Trophoblast cell (in vitro differentiated cells and primary cell): ENCODE results near the gene OR2T4.

ENCODE experiments used
- DNase-seq, 2 donors: peaks; one replicate each; pipeline ENCODE4 v3.0.0-alpha.2; 2016
- H2AFZ ChIP-seq: 2 replicates; pipeline ENCODE4 v1.6.1; 2013; ENCODE audit warnings: low read length, moderate library complexity, mild to moderate bottlenecking; ENCODE audit not compliant: insufficient read depth, poor library complexity
- H2AK5ac ChIP-seq: 2 replicates; pipeline ENCODE4 v1.6.1; 2013; ENCODE audit warnings: mild to moderate bottlenecking, low read length
- H2BK120ac ChIP-seq: 2 replicates; pipeline ENCODE4 v1.6.1; 2013; ENCODE audit warnings: low read length, mild to moderate bottlenecking, moderate library complexity; ENCODE audit not compliant: insufficient read depth, poor library complexity
- H2BK12ac ChIP-seq: 2 replicates; pipeline ENCODE4 v1.6.1; 2013; ENCODE audit warnings: mild to moderate bottlenecking, low read length, moderate library complexity
- H2BK5ac ChIP-seq: 2 replicates; pipeline ENCODE4 v1.6.1; 2013; ENCODE audit warnings: low read length, low read depth, moderate library complexity, mild to moderate bottlenecking; ENCODE audit not compliant: poor library complexity
- H3K14ac ChIP-seq: 2 replicates; pipeline ENCODE4 v1.6.1; 2013; ENCODE audit warnings: mild to moderate bottlenecking, low read length
- H3K18ac ChIP-seq: 2 replicates; pipeline ENCODE4 v1.6.1; 2013; ENCODE audit warnings: mild to moderate bottlenecking, low read length
- H3K23ac ChIP-seq: 2 replicates; pipeline ENCODE4 v1.6.1; 2013; ENCODE audit warnings: low read length
- H3K27ac ChIP-seq: 2 replicates; pipeline ENCODE4 v1.5.1; 2013; ENCODE audit warnings: low read depth, mild to moderate bottlenecking, inconsistent platforms, low read length, moderate library complexity
- H3K27me3 ChIP-seq: 2 replicates; pipeline ENCODE4 v1.6.1; 2013; ENCODE audit warnings: inconsistent platforms, mild to moderate bottlenecking, low read length, moderate library complexity; ENCODE audit not compliant: insufficient read depth
- H3K36me3 ChIP-seq, 2 experiments: 1 replicate in 1 of 2; 2 replicates in 1 of 2; pipeline ENCODE4 v1.6.1; 2013; ENCODE audit warnings: low read length in 2 of 2, mild to moderate bottlenecking in 2 of 2, moderate library complexity in 1 of 2; ENCODE audit not compliant: insufficient read depth in 2 of 2, control insufficient read depth in 1 of 2
- H3K4ac ChIP-seq: 2 replicates; pipeline ENCODE4 v1.6.1; 2013; ENCODE audit warnings: low read depth, mild to moderate bottlenecking, low read length, moderate library complexity
- H3K4me1 ChIP-seq, 2 experiments: 1 replicate in 1 of 2; 2 replicates in 1 of 2; pipeline ENCODE4 v1.6.1; 2013; ENCODE audit warnings: low read length in 2 of 2, mild to moderate bottlenecking in 2 of 2, moderate library complexity in 1 of 2; ENCODE audit not compliant: insufficient read depth in 2 of 2, control insufficient read depth in 1 of 2
- H3K4me2 ChIP-seq: 2 replicates; pipeline ENCODE4 v1.6.1; 2013; ENCODE audit warnings: inconsistent platforms, mild to moderate bottlenecking, low read length, moderate library complexity
- H3K4me3 ChIP-seq: 2 replicates; pipeline ENCODE4 v1.5.1; 2013; ENCODE audit warnings: mild to moderate bottlenecking, low read depth, low read length, inconsistent platforms
- H3K79me1 ChIP-seq: one replicate; pipeline ENCODE4 v1.6.1; 2013; ENCODE audit warnings: low read length
- H3K79me2 ChIP-seq: 2 replicates; pipeline ENCODE4 v1.6.1; 2013; ENCODE audit warnings: low read length, mild to moderate bottlenecking; ENCODE audit not compliant: control insufficient read depth, insufficient read depth, poor library complexity
- H3K9ac ChIP-seq: 2 replicates; pipeline ENCODE4 v1.6.1; 2013; ENCODE audit warnings: mild to moderate bottlenecking, low read length
- H3K9me3 ChIP-seq: 2 replicates; pipeline ENCODE4 v1.6.1; 2013; ENCODE audit warnings: low read depth, mild to moderate bottlenecking, control low read depth, inconsistent platforms, low read length; ENCODE audit not compliant: insufficient read depth
- H4K12ac ChIP-seq: 2 replicates; pipeline ENCODE4 v1.6.1; 2013; ENCODE audit warnings: low read depth, mild to moderate bottlenecking, low read length, moderate library complexity
- H4K8ac ChIP-seq: 2 replicates; pipeline ENCODE4 v1.6.1; 2013; ENCODE audit warnings: low read depth, mild to moderate bottlenecking, low read length, moderate library complexity
- H4K91ac ChIP-seq: one replicate; pipeline ENCODE4 v1.6.1; 2013; ENCODE audit warnings: low read depth, mild to moderate bottlenecking, low read length, moderate library complexity
- WGBS: extraction: QIAGEN DNeasy Blood & Tissue Kit; methylation state at CpG from one replicate; pipeline ENCODE4 v1.1.7; 2013; ENCODE audit warnings: missing lambda C conversion rate; ENCODE audit not compliant: insufficient read length, insufficient coverage; ENCODE audit errors: extremely low coverage; 5-methylcytosine and 5-hydroxymethylcytosine counted together

The OR2T4 gene

GRCh38 chr1:248373761-248374160, 12.3 kb downstream of the OR2T4 start:
- no peak overlapping the region for H4K8ac ChIP-seq
- peaks cover 18% of the 10 kb centered on the region for H3K9me3 ChIP-seq
- H4K12ac ChIP-seq = no peak overlapping the region
- H3K79me1 ChIP-seq = no peaks in the 10 kb centered on the region
- no CpG with 5 or more reads among the region's 4 CpGs for WGBS
- no peaks in the 10 kb centered on the region for H3K79me2 ChIP-seq
- no peak overlapping the region for H2AFZ ChIP-seq
- H2BK120ac ChIP-seq = no peak overlapping the region
- H2BK5ac ChIP-seq = no peak overlapping the region
- H3K27me3 ChIP-seq = no peaks in the 10 kb centered on the region
- no peak for DNase-seq
- H3K14ac ChIP-seq = no peak overlapping the region
- H3K36me3 ChIP-seq = no peaks in the 10 kb centered on the region
- H3K18ac ChIP-seq = no peak overlapping the region
- no peak overlapping the region for H3K4me3 ChIP-seq
- H3K9ac ChIP-seq = no peak overlapping the region
- H2BK12ac ChIP-seq = no peak overlapping the region
- no peak overlapping the region for H3K4ac ChIP-seq
- H2AK5ac ChIP-seq = no peak overlapping the region
- no peak overlapping the region for H3K27ac ChIP-seq
- no peaks in the 10 kb centered on the region for H3K4me1 ChIP-seq
- no peak overlapping the region for H3K4me2 ChIP-seq
- no peak overlapping the region for H3K23ac ChIP-seq
- no peak overlapping the region for H4K91ac ChIP-seq

- no peak within 1 kb of the TSS for H3K18ac ChIP-seq
- no peak within 1 kb of the TSS for H2BK12ac ChIP-seq
- no peak within 1 kb of the TSS for H3K23ac ChIP-seq
- peak in 1 of 2 donors; percentile 44 for DNase-seq
- H4K12ac ChIP-seq = no peak within 1 kb of the TSS
- no peak within 1 kb of the TSS for H3K9ac ChIP-seq
- H3K36me3 ChIP-seq = no peaks in the 10 kb centered on the region
- no peak within 1 kb of the TSS for H2BK120ac ChIP-seq
- no peak within 1 kb of the TSS for H3K4ac ChIP-seq
- H4K8ac ChIP-seq = no peak within 1 kb of the TSS
- no peaks in the 10 kb centered on the region for H3K27me3 ChIP-seq
- H3K4me3 ChIP-seq = no peak within 1 kb of the TSS
- H2AK5ac ChIP-seq = no peak within 1 kb of the TSS
- H3K9me3 ChIP-seq = peaks cover 20% of the 10 kb centered on the region
- no peak within 1 kb of the TSS for H2BK5ac ChIP-seq
- no peak within 1 kb of the TSS for H3K27ac ChIP-seq
- no peaks in the 10 kb centered on the region for H3K79me1 ChIP-seq
- no peak within 1 kb of the TSS for H3K14ac ChIP-seq
- H3K4me2 ChIP-seq = no peak within 1 kb of the TSS
- H4K91ac ChIP-seq = no peak within 1 kb of the TSS
- no peaks in the 10 kb centered on the region for H3K79me2 ChIP-seq
- no peak within 1 kb of the TSS for H2AFZ ChIP-seq
- H3K4me1 ChIP-seq = no peaks in the 10 kb centered on the region
Observed at GRCh38 chr1:248375446-248375845, 14.0 kb downstream of the OR2T4 start, which contains the start of gene OR2T6. OR2T6 (plus strand) TSS chr1:248375746; CDS start chr1:248387609, 11,863 bp downstream.

GRCh38 chr1:248376916-248377315, 15.5 kb downstream of the OR2T4 start:
- Histone ChIP-seq H3K18ac (no peak overlapping the region), H4K91ac (no peak overlapping the region), H4K12ac (no peak overlapping the region), H3K4ac (no peak overlapping the region), H4K8ac (no peak overlapping the region), H3K27ac (no peak overlapping the region), H3K4me2 (no peak overlapping the region), H3K4me3 (no peak overlapping the region), H3K36me3 (no peaks in the 10 kb centered on the region), H3K9me3 (peaks cover 20% of the 10 kb centered on the region), H2BK12ac (no peak overlapping the region), H3K79me1 (no peaks in the 10 kb centered on the region), H3K14ac (no peak overlapping the region), H3K23ac (no peak overlapping the region), H2AK5ac (no peak overlapping the region), H2BK120ac (no peak overlapping the region), H3K9ac (no peak overlapping the region), H3K79me2 (no peaks in the 10 kb centered on the region), H3K27me3 (no peaks in the 10 kb centered on the region), H2BK5ac (no peak overlapping the region), H3K4me1 (no peaks in the 10 kb centered on the region), H2AFZ (no peak overlapping the region)
- no CpG with 5 or more reads among the region's 3 CpGs for WGBS
- DNase-seq = no peak

DNA sequence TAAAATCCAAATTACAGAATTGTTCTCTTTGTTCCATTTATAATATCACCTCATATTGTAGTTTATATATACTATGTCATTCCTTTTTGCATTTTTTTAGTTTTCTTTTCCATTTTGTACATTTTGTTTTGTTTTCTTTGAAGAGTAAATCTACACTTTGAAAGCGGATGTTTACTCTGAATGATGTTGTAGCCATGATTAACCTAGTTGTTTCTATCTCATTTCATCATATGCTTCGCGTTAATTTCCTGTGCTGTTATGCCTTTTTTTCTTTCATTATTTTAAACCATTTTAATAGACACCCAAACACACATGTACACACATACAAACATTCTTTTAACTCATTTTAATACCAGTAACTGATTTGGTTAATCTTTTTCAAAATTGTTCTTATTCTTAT, 19.4 kb downstream of the OR2T4 start:
- H3K79me1 ChIP-seq = no peaks in the 10 kb centered on the region
- no peak overlapping the region for H2BK5ac ChIP-seq
- H2AK5ac ChIP-seq = no peak overlapping the region
- H2BK120ac ChIP-seq = no peak overlapping the region
- no peak for DNase-seq
- H3K4me2 ChIP-seq = no peak overlapping the region
- H2AFZ ChIP-seq = no peak overlapping the region
- H3K23ac ChIP-seq = no peak overlapping the region
- H4K8ac ChIP-seq = no peak overlapping the region
- no peak overlapping the region for H4K12ac ChIP-seq
- H3K4me1 ChIP-seq = no peaks in the 10 kb centered on the region
- H3K9ac ChIP-seq = no peak overlapping the region
- H3K14ac ChIP-seq = no peak overlapping the region
- H3K18ac ChIP-seq = no peak overlapping the region
- no peak overlapping the region for H3K4me3 ChIP-seq
- no peaks in the 10 kb centered on the region for H3K36me3 ChIP-seq
- no peak overlapping the region for H4K91ac ChIP-seq
- H3K27ac ChIP-seq = no peak overlapping the region
- no peaks in the 10 kb centered on the region for H3K27me3 ChIP-seq
- no CpG with 5 or more reads among the region's 3 CpGs for WGBS
- H3K79me2 ChIP-seq = no peaks in the 10 kb centered on the region
- H3K9me3 ChIP-seq = peaks cover 7% of the 10 kb centered on the region
- no peak overlapping the region for H3K4ac ChIP-seq
- no peak overlapping the region for H2BK12ac ChIP-seq
